SK-N-SH (cell line): Measurements from ENCODE around the gene ANKRD44.
A peak's percentile ranks its signal among the peaks of the same experiment; 100 is the strongest.

Experiments
- CHD2 ChIP-seq: fragments of 150-350 bp; IDR thresholded peaks from 2 replicates; pipeline ENCODE4 v1.6.1; 2018; ENCODE audit warnings: low read length; ENCODE audit not compliant: partially characterized antibody
- FOXJ3 ChIP-seq: sonication (generic); formaldehyde crosslinking; IDR thresholded peaks from 2 replicates; pipeline ENCODE4 v1.5.1; 2020; ENCODE audit warnings: mild to moderate bottlenecking, missing genetic modification reagents
- FOXM1 ChIP-seq: IDR thresholded peaks from 2 replicates; pipeline ENCODE4 v1.4.0; 2012; ENCODE audit warnings: low read depth, mild to moderate bottlenecking
- MXI1 ChIP-seq: IDR thresholded peaks from 2 replicates; pipeline ENCODE4 v1.6.1; 2012; ENCODE audit warnings: mild to moderate bottlenecking, low read depth, low read length, improper control_type of control experiment
- NRF1 ChIP-seq: IDR thresholded peaks from 2 replicates; pipeline ENCODE4 v1.6.1; 2012; ENCODE audit warnings: low read depth, mild to moderate bottlenecking, low read length
- RCOR1 ChIP-seq: fragments of 150-350 bp; IDR thresholded peaks from 2 replicates; pipeline ENCODE4 v1.6.1; 2017; ENCODE audit warnings: antibody characterized with exemption, low read length
- RFX5 ChIP-seq: IDR thresholded peaks from 2 replicates; pipeline ENCODE4 v1.6.1; 2012; ENCODE audit warnings: mild to moderate bottlenecking, improper control_type of control experiment, low read length
- TAF1 ChIP-seq: IDR thresholded peaks from 2 replicates; pipeline ENCODE4 v1.6.1; 2012; ENCODE audit warnings: low read depth, mild to moderate bottlenecking, low read length, moderate library complexity, borderline replicate concordance
- YY1 ChIP-seq: IDR thresholded peaks from 2 replicates; pipeline ENCODE4 v1.4.0; 2012; ENCODE audit warnings: low read depth, mild to moderate bottlenecking
- TF ChIP-seq, protein P1 (sequence below): IDR thresholded peaks from 2 replicates; pipeline ENCODE4 v1.6.1; 2012; ENCODE audit warnings: mild to moderate bottlenecking, low read depth, low read length, moderate library complexity
- TF ChIP-seq, protein P2 (sequence below): fragments of 150-350 bp; IDR thresholded peaks from 2 replicates; pipeline ENCODE4 v1.6.1; 2017; ENCODE audit warnings: antibody characterized with exemption, low read length, low read depth, borderline replicate concordance
- TF ChIP-seq, protein P3 (sequence below): fragments of 200-600 bp; sonication (generic); IDR thresholded peaks from 2 replicates; pipeline ENCODE4 v1.6.1; 2017; ENCODE audit warnings: antibody characterized with exemption, mild to moderate bottlenecking, moderate library complexity

DNA sequence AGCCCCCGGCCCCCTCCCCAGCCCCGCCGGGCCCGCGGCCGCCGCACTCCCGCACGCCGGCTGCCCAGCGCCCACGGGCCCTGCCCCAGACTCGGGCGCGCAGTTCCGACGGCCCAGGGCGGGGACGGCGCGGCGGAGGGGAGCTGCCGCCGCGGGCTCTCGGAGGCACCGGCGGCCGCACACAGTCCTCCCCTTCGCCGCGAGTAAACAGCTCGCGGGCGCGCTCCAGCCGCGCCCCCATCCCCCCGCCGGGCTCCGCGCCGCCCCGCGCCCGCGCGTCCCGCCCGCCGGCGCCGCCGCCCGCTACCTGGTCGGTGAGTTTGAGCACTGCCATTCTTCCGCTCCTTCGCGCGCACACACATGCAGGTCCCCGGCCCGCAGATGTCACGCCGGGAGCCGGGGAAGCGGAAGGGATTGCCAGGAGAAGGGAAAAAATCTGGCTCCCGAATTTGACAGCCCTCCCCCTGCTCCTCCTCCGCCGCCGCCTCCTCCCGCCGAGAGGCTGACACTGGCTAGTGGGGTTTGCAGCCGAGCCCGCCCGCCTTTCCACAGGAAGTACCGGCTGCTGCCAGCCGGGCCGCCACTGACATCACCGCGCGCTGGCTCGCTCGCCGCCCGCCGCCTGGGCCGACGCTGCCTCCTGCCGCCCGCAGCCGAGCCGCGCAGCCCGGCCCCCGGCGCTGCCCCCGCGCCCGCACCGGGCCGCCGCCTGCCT is at the start of gene ANKRD44:
- TF ChIP-seq, protein P1, sequence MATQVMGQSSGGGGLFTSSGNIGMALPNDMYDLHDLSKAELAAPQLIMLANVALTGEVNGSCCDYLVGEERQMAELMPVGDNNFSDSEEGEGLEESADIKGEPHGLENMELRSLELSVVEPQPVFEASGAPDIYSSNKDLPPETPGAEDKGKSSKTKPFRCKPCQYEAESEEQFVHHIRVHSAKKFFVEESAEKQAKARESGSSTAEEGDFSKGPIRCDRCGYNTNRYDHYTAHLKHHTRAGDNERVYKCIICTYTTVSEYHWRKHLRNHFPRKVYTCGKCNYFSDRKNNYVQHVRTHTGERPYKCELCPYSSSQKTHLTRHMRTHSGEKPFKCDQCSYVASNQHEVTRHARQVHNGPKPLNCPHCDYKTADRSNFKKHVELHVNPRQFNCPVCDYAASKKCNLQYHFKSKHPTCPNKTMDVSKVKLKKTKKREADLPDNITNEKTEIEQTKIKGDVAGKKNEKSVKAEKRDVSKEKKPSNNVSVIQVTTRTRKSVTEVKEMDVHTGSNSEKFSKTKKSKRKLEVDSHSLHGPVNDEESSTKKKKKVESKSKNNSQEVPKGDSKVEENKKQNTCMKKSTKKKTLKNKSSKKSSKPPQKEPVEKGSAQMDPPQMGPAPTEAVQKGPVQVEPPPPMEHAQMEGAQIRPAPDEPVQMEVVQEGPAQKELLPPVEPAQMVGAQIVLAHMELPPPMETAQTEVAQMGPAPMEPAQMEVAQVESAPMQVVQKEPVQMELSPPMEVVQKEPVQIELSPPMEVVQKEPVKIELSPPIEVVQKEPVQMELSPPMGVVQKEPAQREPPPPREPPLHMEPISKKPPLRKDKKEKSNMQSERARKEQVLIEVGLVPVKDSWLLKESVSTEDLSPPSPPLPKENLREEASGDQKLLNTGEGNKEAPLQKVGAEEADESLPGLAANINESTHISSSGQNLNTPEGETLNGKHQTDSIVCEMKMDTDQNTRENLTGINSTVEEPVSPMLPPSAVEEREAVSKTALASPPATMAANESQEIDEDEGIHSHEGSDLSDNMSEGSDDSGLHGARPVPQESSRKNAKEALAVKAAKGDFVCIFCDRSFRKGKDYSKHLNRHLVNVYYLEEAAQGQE = no peak
- TF ChIP-seq NRF1 (no peak), MXI1 (peak; percentile 83), FOXM1 (no peak), TAF1 (no peak), YY1 (no peak), RFX5 (no peak), FOXJ3 (no peak), CHD2 (peak; percentile 9), RCOR1 (no peak)
- TF ChIP-seq, protein P2, sequence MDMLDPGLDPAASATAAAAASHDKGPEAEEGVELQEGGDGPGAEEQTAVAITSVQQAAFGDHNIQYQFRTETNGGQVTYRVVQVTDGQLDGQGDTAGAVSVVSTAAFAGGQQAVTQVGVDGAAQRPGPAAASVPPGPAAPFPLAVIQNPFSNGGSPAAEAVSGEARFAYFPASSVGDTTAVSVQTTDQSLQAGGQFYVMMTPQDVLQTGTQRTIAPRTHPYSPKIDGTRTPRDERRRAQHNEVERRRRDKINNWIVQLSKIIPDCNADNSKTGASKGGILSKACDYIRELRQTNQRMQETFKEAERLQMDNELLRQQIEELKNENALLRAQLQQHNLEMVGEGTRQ = no peak
- TF ChIP-seq, protein P3, sequence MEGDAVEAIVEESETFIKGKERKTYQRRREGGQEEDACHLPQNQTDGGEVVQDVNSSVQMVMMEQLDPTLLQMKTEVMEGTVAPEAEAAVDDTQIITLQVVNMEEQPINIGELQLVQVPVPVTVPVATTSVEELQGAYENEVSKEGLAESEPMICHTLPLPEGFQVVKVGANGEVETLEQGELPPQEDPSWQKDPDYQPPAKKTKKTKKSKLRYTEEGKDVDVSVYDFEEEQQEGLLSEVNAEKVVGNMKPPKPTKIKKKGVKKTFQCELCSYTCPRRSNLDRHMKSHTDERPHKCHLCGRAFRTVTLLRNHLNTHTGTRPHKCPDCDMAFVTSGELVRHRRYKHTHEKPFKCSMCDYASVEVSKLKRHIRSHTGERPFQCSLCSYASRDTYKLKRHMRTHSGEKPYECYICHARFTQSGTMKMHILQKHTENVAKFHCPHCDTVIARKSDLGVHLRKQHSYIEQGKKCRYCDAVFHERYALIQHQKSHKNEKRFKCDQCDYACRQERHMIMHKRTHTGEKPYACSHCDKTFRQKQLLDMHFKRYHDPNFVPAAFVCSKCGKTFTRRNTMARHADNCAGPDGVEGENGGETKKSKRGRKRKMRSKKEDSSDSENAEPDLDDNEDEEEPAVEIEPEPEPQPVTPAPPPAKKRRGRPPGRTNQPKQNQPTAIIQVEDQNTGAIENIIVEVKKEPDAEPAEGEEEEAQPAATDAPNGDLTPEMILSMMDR = peak; percentile 34
